RWPE1 (cell line): ENCODE data around the gene GLI1.
A peak's percentile ranks its signal among the peaks of the same experiment; 100 is the strongest.
"Not testable (repeated sequence)": the region's sequence is repeated elsewhere in the genome, so short reads cannot be mapped to it uniquely, and the experiment has no call there.

Experiments
- CTCF ChIA-PET: fragments of 350-600 bp; sonication (Branson Sonifier 250); formaldehyde crosslinking; extraction: SDS; loops from one replicate; lab custom pipeline; 2021; lab: Yijun Ruan, JAX
- POLR2A ChIA-PET: fragments of 400-600 bp; formaldehyde crosslinking; extraction: SDS; loops from one replicate; lab custom pipeline; 2020; ENCODE audit warnings: antibody characterized with exemption; ENCODE audit not compliant: low non-redundant PET; lab: Yijun Ruan, JAX
- DNase-seq: peaks from one replicate; pipeline ENCODE4 v3.0.0; 2012; ENCODE audit warnings: low spot score
- H3K27ac ChIP-seq: fragments of 450-650 bp; 2 replicates; pipeline ENCODE4 v1.5.1; 2017
- TF ChIP-seq, protein P1 (sequence below): fragments of 450-650 bp; conservative IDR thresholded peaks from 2 replicates; pipeline ENCODE4 v1.5.1; 2017; ENCODE audit warnings: low read depth, mild to moderate bottlenecking

Gene GLI1

GRCh38 chr12:57498571-57498970 is 39.0 kb downstream of the GLI1 start:
- DNase-seq = no peak
- ChIA-PET POLR2A (no interaction called here), CTCF (no interaction called here)
- no peak overlapping the region for H3K27ac ChIP-seq
- TF ChIP-seq, protein P1, sequence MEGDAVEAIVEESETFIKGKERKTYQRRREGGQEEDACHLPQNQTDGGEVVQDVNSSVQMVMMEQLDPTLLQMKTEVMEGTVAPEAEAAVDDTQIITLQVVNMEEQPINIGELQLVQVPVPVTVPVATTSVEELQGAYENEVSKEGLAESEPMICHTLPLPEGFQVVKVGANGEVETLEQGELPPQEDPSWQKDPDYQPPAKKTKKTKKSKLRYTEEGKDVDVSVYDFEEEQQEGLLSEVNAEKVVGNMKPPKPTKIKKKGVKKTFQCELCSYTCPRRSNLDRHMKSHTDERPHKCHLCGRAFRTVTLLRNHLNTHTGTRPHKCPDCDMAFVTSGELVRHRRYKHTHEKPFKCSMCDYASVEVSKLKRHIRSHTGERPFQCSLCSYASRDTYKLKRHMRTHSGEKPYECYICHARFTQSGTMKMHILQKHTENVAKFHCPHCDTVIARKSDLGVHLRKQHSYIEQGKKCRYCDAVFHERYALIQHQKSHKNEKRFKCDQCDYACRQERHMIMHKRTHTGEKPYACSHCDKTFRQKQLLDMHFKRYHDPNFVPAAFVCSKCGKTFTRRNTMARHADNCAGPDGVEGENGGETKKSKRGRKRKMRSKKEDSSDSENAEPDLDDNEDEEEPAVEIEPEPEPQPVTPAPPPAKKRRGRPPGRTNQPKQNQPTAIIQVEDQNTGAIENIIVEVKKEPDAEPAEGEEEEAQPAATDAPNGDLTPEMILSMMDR = no peak

GRCh38 chr12:57500213-57500612 is 40.6 kb downstream of the GLI1 start:
- CTCF ChIA-PET = no interaction called here
- DNase-seq = no peak
- POLR2A ChIA-PET = no interaction called here
- TF ChIP-seq, protein P1 = no peak
- H3K27ac ChIP-seq = no peak overlapping the region

- DNase-seq, H3K27ac ChIP-seq, POLR2A ChIA-PET, CTCF ChIA-PET: not testable (repeated sequence)
Observed at GRCh38 chr12:57502311-57502969, 42.9 kb downstream of the GLI1 start.

DNA sequence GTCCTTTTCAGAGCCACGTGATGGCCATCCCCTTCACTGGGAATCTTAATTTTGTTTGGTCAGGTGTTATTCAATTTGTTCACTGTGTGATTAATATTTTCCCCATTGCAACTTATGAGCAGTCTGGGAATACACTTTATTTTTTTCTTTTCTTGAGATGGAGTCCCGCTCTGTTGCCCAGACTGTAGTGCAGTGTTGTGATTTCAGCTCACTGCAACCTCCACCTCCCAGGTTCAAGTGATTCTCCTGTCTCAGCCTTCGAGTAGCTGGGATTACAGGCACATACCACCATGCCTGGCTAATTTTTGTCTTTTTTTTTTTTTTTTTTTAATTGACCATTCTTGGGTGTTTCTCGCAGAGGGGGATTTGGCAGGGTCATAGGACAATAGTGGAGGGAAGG is 47.0 kb downstream of the GLI1 start:
- CTCF ChIA-PET, DNase-seq, H3K27ac ChIP-seq, POLR2A ChIA-PET: not testable (repeated sequence)

DNA sequence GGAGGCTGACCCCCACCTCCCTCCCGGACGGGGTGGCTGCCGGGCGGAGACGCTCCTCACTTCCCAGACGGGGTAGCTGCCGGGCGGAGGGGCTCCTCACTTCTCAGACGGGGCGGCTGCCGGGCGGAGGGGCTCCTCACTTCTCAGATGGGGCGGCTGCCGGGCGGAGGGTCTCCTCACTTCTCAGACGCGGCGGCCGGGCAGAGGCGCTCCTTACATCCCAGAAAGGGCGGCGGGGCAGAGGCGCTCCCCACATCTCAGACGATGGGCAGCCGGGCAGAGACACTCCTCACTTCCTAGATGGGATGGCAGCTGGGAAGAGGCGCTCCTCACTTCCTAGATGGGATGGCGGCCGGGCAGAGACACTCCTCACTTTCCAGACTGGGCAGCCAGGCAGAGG is 48.2 kb downstream of the GLI1 start:
- CTCF ChIA-PET, H3K27ac ChIP-seq, POLR2A ChIA-PET, DNase-seq: not testable (repeated sequence)

- TF ChIP-seq, protein P1 = no peak
- CTCF ChIA-PET = interaction anchor here (0.7 kb wide), 1 partner anchor 21 kb away, joined by 3 read pairs; no protein-coding TSS in a partner anchor
- POLR2A ChIA-PET = no interaction called here
- H3K27ac ChIP-seq = peak overlapping the region; percentile 61
- DNase-seq = no peak
Observed at GRCh38 chr12:57511161-57511560, 51.6 kb downstream of the GLI1 start.

GRCh38 chr12:57511588-57512325 is 52.2 kb downstream of the GLI1 start:
- TF ChIP-seq, protein P1 = no peak
- CTCF ChIA-PET = interaction anchor here (0.7 kb wide), 1 partner anchor 20 kb away, joined by 3 read pairs; no protein-coding TSS in a partner anchor
- no peak for DNase-seq
- peak overlapping the region; percentile 61; the same call in 1 of the 2 replicates for H3K27ac ChIP-seq
- POLR2A ChIA-PET = no interaction called here

GRCh38 chr12:57512665-57513064 is 53.1 kb downstream of the GLI1 start:
- POLR2A ChIA-PET = no interaction called here
- TF ChIP-seq, protein P1 = no peak
- no peak for DNase-seq
- CTCF ChIA-PET = no interaction called here
- H3K27ac ChIP-seq = peak overlapping the region; percentile 37; the same call in 1 of the 2 replicates
